Forelimb muscle (tissue), 1 donor: Measurements from ENCODE around the gene NCF2. TPM values are rescaled to one million over a fixed set of nuclear protein-coding genes. Genes with fewer than 3 reads are reported as not detected.
A peak's percentile ranks its signal among the peaks of the same experiment; 100 is the strongest.
"Not testable (repeated sequence)": the region's sequence is repeated elsewhere in the genome, so short reads cannot be mapped to it uniquely, and the experiment has no call there.

Experiments
- DNase-seq: peaks from one replicate; pipeline ENCODE4 v3.0.0-alpha.2; 2013; ENCODE audit warnings: low read depth
- polyA plus RNA-seq: library from polyadenylated mRNA; unstranded; fragments of 120-200 nt; gene quantifications from one replicate; pipeline ENCODE4 v1.2.1, GENCODE V29; 2013; ENCODE audit not compliant: insufficient read length

NCF2 gene, protein sequence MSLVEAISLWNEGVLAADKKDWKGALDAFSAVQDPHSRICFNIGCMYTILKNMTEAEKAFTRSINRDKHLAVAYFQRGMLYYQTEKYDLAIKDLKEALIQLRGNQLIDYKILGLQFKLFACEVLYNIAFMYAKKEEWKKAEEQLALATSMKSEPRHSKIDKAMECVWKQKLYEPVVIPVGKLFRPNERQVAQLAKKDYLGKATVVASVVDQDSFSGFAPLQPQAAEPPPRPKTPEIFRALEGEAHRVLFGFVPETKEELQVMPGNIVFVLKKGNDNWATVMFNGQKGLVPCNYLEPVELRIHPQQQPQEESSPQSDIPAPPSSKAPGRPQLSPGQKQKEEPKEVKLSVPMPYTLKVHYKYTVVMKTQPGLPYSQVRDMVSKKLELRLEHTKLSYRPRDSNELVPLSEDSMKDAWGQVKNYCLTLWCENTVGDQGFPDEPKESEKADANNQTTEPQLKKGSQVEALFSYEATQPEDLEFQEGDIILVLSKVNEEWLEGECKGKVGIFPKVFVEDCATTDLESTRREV
- 4.0 TPM for polyA plus RNA-seq

DNA sequence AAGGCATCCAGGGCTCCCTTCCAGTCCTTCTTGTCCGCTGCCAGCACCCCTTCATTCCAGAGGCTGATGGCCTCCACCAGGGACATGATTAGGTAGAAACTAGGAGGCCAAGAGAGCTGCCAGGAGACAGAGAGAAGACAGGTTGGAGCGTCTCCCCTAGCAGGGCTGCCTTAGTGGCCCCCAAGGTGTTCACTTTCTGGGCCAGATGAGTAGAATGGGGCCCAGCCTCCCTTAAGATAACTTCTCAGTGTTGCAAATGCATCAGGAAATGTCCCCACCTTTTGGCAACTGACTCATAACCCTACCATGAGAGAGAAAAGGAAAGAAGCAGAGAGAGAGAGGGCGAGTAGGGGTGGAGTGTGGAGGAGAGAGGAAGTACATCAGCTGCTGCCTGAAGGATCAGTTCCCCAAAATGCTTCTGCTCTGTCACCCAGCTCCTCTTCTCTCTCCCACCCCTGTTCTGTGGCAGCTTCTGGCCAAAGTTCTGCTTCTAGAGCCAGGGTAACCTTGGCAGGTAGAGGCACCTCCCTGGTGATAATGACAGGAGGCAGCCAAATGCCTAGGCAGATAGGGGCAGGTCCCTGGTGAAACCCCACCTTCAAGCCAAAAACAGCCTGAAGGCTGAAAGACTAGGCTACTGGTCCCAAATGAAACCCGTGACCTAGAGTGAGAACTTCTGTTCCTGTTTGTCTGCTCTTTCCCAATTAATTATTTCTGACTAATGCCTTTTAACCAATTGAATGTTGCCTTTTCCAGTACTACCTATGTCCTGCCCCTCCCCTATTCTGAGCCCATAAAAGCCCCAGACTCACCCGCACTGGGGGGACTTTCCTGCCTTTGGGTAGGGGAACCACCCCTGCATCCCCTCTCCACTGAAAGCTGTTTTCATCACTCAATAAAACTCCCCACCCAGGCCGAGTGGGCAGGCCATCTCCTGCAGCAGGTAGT lies at the start of gene NCF2:
Gene NCF2 (minus strand): TSS at position 216 of the 948 bp plus-strand sequence. CDS start 130 bp downstream, at position 86.
- no peak for DNase-seq

DNA sequence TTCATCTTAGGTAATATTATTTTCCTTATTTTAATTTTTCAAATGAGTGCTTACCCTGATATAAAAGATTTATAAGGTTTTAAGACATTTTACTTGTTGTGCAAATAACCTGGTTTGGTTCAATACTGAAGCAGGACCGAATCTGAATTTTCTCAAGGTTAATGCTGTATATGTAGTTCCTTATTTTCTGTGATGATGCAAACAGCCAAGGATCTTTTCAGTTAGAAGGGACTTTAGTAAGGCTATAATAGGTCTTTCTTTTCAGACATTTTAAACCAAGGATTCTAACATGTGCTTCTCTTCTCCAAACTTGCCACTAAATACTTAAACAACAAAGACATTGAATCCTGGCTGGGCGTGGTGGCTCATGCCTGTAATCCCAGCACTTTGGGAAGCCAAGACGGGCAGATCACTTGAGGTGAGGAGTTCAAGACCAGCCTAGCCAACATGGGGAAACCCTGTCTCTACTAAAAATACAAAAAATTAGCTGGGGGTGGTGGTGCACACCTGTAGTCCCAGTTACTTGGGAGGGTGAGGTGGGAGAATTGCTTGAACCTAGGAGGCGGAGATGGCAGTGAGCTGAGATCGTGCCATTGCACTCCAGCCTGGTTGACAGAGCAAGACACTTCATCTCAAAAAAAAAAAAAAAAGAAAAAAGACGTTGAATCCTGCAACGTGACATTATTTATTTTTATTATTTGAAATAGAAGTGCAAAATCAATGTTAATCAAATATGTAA lies 48.6 kb upstream of the NCF2 start:
- no peak for DNase-seq

DNA sequence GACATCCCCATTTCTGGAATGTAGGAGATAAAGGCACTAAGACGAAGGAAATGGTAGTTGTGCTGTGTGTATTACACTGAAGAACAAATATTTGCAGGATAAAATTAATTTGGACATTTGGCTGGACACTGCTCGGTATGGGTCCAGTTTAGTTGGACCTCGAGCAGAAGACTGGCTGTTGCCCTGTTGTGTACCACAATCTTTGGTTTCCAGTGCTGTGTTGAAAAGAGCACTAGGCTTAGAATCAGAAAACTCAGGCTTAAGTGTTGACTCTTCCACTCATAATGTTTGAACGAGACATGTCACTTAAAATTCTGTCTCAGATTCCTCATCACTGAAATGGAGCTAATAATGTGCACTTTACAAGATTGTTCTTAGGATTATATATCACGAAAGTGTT lies 46.5 kb upstream of the NCF2 start:
- DNase-seq = no peak

DNA sequence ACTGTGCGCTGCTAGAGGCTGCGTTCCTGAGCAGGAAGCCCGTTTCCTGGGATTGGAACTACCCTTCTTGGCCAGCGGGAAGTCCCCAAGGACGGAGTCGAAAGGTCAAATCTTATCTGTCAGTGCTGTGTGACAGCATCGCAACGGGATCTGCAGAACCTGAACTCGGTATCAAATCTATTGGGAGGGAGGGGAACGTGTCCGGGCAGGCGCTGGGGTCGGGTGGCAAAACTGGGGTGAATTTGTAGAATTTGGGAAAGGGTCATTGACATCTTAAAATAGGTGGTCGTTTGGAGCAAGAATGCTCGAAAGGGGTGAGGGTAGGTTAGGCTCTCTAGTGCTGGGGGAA lies 46.0 kb upstream of the NCF2 start:
- no peak for DNase-seq

DNA sequence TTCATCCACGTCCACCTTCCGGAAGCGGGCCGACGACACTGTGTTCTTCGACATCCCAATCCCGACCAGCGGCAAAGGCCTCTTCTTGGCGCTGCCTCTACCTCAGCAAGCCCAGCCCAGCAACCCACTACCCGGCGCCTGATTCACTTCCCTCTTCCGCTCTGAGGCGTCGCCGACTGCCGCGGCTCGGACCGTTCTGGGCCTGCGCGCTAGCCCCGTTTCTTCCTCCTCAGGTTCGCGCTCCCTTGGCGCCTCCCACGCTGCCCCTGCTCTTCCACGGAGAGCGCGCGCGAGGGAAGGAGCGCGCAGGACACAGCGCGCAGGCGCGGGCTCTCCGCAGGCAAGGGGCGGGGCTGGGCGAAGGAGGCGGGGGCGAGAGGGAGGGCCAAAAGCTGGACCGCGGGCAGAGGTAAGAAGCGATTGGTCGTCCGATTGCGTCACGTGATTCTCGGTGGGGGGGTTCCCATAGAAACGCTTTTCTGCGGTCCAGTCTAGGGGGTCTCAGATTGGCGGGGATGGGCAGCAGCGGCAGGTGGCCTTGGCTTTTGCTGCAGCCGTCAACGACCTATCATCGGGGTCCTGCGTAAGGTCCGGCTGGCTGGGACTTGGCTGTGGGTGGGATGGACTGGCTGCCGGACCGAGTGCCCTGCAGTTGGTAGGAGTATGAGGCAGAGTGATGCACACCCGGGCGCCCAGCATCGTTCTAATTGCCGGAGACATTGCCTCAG lies 45.5 kb upstream of the NCF2 start, which contains the start of gene ARPC5:
Gene ARPC5 (minus strand): TSS at position 178 of the 728 bp plus-strand sequence. CDS start 124 bp downstream, at position 54.
- DNase-seq = peak; percentile 89

DNA sequence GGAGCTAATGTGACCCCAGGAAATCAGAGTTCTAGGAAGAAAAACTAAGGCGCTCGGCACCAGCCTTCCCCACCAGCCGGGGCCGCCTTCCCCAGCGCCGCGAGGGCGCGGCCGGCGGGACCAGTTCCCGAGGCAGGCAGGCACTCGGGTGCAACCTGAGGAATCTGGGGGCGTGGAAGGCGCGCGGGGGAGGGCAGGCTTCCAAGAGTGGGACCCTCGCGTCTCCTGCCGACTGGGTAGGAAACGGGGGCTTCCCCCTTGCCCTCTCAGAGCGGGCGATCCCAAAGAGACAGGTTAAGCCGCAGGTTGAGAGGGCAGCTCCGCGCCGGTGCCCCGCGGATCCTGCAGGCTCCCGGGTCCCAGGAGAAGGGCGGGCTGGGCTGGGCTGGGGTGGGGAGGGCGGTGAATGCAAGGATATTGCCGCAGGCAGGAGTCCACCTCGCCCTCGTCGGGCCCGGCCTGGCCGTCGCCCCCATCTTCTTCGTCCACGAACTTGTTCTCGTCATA lies 44.9 kb upstream of the NCF2 start:
- no peak for DNase-seq

DNA sequence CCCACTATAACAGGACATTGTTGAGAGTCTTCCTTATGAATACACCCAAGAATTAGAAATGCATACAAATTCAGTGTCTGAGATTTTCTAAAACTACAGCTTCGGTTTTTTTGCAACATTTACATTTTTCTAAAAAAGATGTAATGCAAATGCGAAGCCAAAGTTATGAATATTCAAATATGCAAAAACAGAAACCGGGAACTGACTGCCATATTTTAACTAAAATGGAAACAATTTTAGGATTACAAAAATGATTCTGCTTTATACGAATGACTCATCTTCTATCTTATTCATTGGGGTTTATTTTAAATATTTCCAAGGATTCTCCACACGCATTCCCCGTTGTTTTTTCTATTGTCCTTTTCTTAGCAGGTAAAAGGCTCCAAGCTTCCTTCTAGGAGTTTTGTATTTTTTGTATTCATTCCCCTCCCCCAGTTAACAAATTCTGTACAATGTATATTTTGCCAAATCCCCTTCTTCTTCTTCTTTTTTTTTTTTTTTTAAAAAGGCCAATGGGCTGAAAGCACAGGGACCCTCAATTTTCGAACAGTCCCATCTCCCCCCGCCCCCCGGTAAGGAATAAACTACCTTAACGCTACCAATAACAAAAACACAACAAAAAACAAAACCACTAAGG lies 44.3 kb upstream of the NCF2 start:
- DNase-seq = no peak

DNA sequence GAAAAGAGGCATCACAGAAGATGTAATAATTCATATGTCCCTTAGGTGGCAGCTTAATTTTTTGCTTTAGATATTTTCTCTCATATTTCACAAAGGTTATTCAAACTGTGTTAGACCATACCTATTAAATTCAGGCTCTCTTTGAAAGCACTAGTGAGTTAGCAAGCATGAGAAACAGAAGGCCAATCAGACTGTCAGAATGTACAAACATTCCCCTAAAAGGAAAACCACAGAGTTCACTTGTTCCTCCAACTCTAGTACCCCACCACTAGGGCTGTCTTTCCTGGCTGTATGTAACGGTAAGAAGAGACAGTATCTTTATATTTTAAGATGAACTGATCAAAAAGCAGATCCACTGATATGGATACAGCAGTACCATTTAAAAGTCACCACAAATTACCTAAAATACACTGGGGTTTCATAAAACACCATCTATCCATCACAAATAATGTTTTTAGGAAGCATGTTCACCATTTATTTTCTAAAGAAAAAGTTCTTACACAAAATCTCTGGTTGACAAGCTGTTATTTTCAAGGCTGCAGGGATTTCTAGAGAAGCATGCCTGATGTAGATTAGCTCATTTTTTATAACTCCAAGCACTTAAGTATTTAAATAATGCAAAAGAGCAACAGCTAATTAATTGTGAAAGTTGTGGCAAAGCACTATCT lies 43.6 kb upstream of the NCF2 start:
- no peak for DNase-seq

DNA sequence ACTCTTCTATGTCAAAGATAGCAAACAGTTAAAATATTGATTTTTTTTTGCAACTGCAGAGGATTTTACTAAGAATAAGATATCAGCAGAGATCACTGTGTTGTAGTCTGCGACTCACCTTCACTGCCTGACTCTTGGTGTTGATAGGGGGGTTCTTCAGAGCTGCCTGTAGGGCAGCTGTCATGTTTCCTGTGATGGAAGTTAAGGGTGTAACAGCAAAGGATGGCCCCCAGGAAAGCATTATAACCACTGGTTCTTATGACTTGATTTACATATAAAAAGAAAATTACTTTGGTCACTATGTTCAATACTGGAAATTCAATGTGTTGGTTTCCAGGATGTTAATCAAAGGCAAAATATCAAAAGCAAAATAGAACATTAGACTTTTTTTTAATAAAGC lies 42.7 kb upstream of the NCF2 start:
- DNase-seq = no peak

DNA sequence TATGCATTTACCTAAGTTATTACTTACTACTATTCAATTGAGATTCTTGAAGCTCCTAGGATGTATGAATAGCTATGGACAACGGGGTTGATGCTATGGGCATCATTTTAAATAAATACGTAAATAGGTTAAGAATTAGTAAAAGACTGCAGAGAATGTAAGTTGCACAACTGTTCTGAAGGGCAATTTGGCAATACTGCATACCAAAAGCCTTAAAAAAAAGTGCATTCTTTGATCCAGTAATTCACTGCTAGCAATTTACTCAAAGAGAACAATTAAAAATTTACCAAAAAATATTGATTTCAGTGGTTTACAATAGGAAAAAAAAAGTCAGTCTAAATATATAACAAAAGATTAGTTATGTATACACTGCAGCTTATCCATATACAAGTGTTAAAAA lies 41.9 kb upstream of the NCF2 start:
- no peak for DNase-seq

DNA sequence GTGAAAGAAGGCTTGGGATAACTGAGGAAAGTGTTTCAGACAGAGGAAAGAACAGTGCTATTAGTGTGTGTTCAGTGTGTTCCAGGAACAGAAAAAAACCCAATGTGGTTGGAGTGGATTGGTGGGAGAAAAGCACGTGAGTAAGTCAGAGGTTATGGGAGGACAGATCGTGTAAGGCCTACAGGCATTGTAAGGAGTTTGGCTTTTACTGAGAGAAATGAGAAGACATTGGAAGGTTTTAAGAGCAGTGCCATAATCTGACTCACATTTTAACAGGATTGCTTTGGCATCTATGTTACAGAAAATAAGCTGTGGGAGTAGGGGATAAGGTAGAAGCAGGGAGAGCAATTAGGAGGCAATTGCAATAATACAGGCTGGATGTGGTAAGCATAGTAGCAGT lies 40.5 kb upstream of the NCF2 start:
- no peak for DNase-seq

DNA sequence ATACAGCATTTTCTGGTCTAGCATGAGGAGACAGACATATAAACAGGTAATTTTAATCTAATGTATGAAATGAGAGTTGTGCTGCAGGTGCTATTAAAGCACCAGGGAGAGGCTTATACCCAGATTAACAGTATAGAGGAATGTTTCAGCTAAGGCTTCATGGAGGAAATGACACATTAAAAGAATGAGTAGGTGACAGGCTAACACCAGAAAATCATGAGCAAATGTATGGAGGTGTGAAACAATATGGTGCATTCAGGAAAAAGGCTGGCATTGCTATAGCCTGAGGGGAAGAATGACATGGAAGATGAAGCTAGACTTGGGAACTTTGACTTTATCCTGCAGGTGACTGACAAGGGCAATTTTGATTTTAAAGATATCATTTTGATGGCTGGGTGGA lies 38.3 kb upstream of the NCF2 start:
- no peak for DNase-seq

DNA sequence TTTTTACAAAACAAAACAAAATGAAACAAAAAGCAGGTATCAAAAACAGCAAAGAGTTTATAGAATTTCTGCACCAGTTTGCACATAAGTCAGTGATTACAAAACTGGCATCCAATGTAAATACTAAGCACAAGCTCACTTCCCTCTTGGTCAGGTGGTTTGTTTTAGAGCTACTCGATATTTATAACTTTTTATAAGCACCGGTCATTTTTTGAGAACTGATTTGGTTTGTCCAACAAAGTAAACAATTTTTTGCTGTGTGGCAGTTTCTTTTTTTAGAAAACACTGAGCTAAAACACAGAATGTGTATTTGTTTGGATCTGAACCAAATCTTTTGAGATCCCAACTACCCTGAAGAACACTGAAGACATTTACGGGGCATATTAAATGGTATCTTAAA lies 36.0 kb upstream of the NCF2 start:
- not testable (repeated sequence) for DNase-seq

DNA sequence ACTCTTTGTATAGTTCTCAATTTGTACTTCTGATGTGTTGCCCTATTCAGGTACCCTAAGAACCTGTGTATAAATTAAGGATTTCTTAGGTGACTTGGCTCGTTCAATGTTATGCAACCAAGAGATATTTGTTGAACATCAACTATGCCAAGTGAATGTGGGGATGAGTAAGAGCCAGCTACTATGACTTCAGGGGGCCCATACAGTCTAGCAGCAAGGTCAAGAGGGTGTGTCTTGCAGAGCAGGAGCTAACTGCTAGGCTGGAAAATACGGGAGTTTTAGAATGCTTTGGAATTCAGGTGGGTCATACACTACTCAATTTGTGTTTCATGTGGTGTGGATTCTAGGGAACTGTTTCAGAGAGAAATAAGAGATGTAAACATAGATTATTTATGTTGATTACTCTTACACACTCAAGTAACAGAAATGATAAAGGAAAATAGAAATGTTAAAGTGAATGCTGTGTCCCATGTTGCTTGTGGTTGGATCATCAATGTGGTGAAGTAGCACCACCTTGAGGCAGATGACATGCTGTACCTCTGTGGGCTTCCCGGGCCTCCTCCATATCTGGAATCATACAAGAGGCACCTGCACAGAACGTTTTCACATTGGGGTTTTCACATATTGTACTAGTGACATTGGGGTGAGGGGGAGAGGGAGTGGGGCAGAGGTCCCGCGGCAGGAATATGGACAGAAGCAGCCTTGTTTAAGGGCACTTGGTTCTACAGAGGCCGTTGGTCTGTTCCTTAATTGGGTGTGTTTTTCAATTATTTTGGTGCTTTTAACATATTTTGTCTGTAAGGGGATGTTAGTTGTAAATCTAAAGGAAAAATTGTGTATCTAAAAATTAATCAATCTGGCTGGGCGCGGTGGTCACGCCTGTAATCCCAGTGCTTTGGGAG lies 32.9 kb upstream of the NCF2 start:
- no peak for DNase-seq

DNA sequence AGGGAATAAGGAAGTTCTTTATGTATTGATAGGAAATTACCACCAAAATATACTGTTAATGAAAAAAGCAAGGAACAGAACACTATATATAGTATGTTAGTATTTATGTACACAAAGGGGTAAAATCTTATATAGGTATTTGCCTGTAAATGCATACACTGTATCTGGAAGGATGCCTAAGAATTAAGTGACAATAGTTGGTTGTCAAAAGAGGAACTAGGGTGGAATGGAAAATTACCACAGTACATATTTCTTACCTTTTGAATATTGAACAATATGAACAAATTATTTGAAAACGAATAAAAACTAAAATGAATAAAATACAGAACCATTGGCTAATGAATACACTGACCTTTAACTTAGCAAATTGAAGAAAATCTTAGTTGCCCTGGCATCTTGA lies 31.8 kb upstream of the NCF2 start:
- no peak for DNase-seq

DNA sequence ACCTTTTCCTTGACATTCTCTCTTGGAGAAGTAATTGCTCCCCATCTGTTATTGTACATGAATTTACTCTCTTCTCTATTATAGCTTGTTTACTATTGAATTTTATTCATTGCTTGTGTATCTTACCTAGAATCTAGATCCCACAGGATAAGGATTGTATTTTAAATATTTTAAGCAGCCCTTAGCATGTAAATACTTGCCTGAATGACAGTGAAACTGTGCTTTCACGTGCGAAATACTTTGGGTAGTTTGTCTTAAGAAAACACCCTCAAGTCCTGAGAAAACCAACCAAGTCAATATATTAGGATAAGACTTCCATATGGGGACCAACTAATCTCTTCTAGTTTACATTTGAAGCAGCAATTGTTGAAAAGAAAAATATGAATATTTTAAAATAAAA lies 30.1 kb upstream of the NCF2 start:
- DNase-seq = no peak

DNA sequence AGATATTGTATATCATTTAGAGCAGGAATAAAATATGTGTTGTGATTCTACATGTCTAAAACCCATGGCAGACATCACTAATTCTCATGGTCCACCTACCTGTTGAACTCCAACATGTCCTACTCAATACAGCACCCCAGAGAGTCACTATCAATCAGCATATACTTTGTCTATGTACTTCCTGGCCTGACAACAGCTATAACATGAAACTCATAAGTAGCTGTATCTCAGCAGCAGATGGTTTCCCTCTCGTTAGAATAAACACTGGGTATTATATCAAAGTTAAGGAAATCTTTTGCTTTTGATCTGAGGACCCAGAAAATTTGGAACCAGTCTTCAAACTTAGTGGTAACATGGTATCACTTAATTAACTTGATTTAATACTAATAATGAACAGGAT lies 29.5 kb upstream of the NCF2 start:
- DNase-seq = no peak

DNA sequence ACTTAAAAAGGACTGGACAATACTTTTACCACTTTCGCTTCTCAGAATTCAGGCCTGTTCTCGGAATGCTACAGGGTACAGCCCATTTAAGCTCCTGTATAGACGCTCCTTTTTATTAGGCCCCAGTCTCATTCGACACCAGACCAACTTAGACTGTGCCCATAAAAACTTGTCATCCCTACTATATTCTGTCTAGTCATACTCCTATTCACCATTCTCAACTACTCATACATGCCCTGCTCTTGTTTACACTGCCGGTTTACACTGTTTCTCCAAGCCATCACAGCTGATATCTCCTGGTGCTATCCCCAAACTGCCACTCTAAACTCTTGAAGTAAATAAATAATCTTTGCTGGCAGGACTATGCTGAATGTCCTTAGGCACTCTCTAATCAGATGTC lies 27.9 kb upstream of the NCF2 start:
- DNase-seq = not testable (repeated sequence)

DNA sequence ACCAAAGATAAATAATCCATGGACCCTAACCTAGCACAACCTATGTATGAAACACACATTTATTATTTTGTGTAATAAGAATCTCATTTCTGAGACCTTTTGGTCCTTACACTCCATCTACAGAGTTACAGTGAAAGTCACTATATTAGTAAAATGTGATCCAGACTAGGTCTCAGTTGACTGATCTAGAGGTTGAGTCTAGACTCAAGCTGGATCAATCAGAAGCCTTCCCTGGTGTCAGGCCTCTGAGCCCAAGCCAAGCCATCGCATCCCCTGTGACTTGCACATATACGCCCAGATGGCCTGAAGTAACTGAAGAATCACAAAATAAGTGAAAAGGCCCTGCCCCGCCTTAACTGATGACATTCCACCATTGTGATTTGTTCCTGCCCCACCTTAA lies 22.7 kb upstream of the NCF2 start:
- DNase-seq = not testable (repeated sequence)
